Adrenal gland (tissue), 12 donors: ENCODE measurements around the gene VEPH1. TPM values are rescaled to one million over a fixed set of nuclear protein-coding genes. Genes with fewer than 3 reads are reported as not detected.

Source experiments
- DNase-seq, 7 donors: peaks; one replicate each; pipeline ENCODE4 v3.0.0-alpha.2; 2019 to 2020
- H3K27ac ChIP-seq, 5 donors: fragments of 200-600 bp; sonication (generic) in 4 of 5; 1 replicate in 3 of 5; 2 replicates in 2 of 5; pipeline versions ENCODE4 v1.5.1 to v1.8.0; 2016 to 2020; ENCODE audit warnings: mild to moderate bottlenecking in 1 of 5
- H3K27me3 ChIP-seq: fragments of 200-600 bp; 2 replicates; pipeline ENCODE4 v1.8.0; 2021
- H3K36me3 ChIP-seq, 2 donors: fragments of 200-600 bp; replicated peaks in 1 of 2; 1 replicate in 1 of 2; 2 replicates in 1 of 2; pipeline versions ENCODE4 v1.5.1 to v1.8.0; 2018 to 2022
- H3K4me1 ChIP-seq, 2 donors: fragments of 200-600 bp; replicated peaks in 1 of 2; 1 replicate in 1 of 2; 2 replicates in 1 of 2; pipeline versions ENCODE4 v1.5.1 to v1.8.0; 2018 to 2021
- H3K4me3 ChIP-seq, 4 donors: fragments of 200-600 bp; sonication (generic) in 3 of 4; one replicate each; pipeline ENCODE4 v1.5.1; 2016 to 2018
- H3K9me3 ChIP-seq, 3 donors: fragments of 200-600 bp; sonication (generic) in 1 of 3; replicated peaks in 1 of 3; 1 replicate in 2 of 3; 2 replicates in 1 of 3; pipeline versions ENCODE4 v1.5.1 to v1.8.0; 2016 to 2021
- POLR2A ChIP-seq, 2 donors: fragments of 450-650 bp; IDR thresholded peaks; one replicate each; pipeline ENCODE4 v1.6.1; 2017; ENCODE audit warnings: antibody characterized with exemption in 2 of 2, mild to moderate bottlenecking in 2 of 2, moderate library complexity in 1 of 2
- WGBS, 4 donors: extraction: QIAGEN DNeasy Blood & Tissue Kit in 2 of 4; methylation state at CpG; one replicate each; pipeline versions ENCODE4 v1.1.5 to v1.1.7; 2013 to 2017; 5-methylcytosine and 5-hydroxymethylcytosine counted together
- intact Hi-C, 2 donors: fragments of 100-400 bp; cut with DNase I; formaldehyde crosslinking; loops; one replicate each; pipeline versions ENCODE4 v1.14.1 to v1.15.0; 2022 to 2023
- polyA plus RNA-seq, 3 donors: library from polyadenylated mRNA; stranded (reverse); fragments of 200-250 nt in 2 of 3; fragments of 350-450 nt in 1 of 3; fragmentation: Illumina TruSeq in 1 of 3; extraction: RNeasy Lipid Tissue Mini Kit (QIAGEN cat#74804) in 1 of 3; gene quantifications; one replicate each; pipeline ENCODE4 v1.2.3, GENCODE V29; 2013 to 2014
- total RNA-seq, 9 donors: library from RNA; depleted of rRNA in 4 of 9; stranded (reverse); fragments of >200 nt in 4 of 9; fragments of 120-200 nt in 1 of 9; fragmentation: NEBNext Ultra II Directional in 1 of 9; extraction: Animal tissue kit (Norgen Biotek cat#: 25700) in 1 of 9; gene quantifications; one replicate each; pipeline versions ENCODE4 v1.1.0 to v1.2.4, GENCODE V29; 2013 to 2023
- TF ChIP-seq, protein P1 (sequence below), 6 experiments: fragments of 450-650 bp in 4 of 6; fragments of 200-600 bp in 2 of 6; sonication (generic) in 1 of 6; IDR thresholded peaks; 1 replicate in 5 of 6; 2 replicates in 1 of 6; pipeline versions ENCODE4 v1.5.1 to v1.8.0; 2016 to 2021; ENCODE audit warnings: antibody characterized with exemption in 6 of 6, mild to moderate bottlenecking in 2 of 6, moderate library complexity in 1 of 6
- donor health status: healthy with polysubstance abuse.
- donor health status: Bipolar disorder and iron deficiency.
- donor health status: DM: yes; HTN: yes; CAD: no.
- donor health status: DM: no; HTN: no; CAD: no.
- donor health status: DM: no; HTN: no; CAD: no.
- donor health status: DM: yes; HTN: yes; CAD: no.

The VEPH1 gene
- total and polyA plus RNA-seq, 12 donors, result 16.0 to 124 (median 55.2) TPM

DNA sequence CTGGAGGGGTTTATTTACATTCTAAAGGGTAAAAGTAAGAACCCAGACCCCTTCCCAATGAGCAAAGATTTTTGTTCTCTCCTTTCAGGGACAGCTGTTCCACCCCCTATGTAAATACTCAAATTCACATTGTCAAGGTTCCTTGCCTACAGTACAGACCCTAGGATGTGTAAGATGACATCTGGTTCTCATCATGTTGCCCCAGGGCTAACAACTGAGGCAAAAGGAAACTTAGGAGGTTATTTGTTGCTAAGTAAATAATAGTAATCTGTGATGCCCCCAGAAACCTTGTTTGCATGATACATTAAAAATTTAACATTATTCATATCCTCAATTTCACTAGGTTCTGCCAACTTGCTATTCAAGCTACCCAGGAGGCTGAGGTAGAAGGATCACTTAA is 208.3 kb downstream of the VEPH1 start:
- no peaks in the 10 kb centered on the region for H3K4me1 ChIP-seq
- H3K27ac ChIP-seq, result no peak overlapping the region
- intact Hi-C loops, result no loop called here
- TF ChIP-seq, protein P1, sequence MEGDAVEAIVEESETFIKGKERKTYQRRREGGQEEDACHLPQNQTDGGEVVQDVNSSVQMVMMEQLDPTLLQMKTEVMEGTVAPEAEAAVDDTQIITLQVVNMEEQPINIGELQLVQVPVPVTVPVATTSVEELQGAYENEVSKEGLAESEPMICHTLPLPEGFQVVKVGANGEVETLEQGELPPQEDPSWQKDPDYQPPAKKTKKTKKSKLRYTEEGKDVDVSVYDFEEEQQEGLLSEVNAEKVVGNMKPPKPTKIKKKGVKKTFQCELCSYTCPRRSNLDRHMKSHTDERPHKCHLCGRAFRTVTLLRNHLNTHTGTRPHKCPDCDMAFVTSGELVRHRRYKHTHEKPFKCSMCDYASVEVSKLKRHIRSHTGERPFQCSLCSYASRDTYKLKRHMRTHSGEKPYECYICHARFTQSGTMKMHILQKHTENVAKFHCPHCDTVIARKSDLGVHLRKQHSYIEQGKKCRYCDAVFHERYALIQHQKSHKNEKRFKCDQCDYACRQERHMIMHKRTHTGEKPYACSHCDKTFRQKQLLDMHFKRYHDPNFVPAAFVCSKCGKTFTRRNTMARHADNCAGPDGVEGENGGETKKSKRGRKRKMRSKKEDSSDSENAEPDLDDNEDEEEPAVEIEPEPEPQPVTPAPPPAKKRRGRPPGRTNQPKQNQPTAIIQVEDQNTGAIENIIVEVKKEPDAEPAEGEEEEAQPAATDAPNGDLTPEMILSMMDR (IDR thresholded peaks at IDR 0.05), result no peak
- no peak for TF ChIP-seq POLR2A (IDR thresholded peaks at IDR 0.05)
- no peak for DNase-seq
- no peaks in the 10 kb centered on the region for H3K27me3 ChIP-seq
- no peaks in the 10 kb centered on the region for H3K9me3 ChIP-seq
- H3K36me3 ChIP-seq, result no peaks in the 10 kb centered on the region
- H3K4me3 ChIP-seq, result no peak overlapping the region

DNA sequence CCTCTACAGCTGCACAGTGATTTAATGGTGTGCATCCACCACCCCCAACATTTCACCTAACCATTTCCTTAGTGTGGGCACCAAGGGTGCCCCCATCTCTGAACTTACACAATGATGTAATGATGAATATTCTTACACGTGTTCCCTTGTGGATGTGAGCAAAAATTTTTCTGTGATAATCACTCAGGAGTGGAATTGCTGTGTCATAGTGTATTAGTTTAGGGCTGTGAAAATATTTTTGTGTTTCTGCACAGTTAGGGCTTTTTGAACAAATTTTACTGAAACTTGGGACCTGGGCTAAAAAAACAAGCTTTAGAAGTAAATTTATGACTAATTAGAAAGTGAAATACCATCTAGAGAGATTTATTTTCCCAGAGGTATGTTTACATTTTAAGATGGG is 208.7 kb downstream of the VEPH1 start:
- H3K4me1 ChIP-seq, result no peaks in the 10 kb centered on the region
- DNase-seq, result no peak
- H3K9me3 ChIP-seq, result no peaks in the 10 kb centered on the region
- 53 to 73% (median 54%) methylated on average over 1 of the region's 1 CpG for WGBS, 4 donors
- no peaks in the 10 kb centered on the region for H3K36me3 ChIP-seq
- H3K27ac ChIP-seq, result no peak overlapping the region
- H3K27me3 ChIP-seq, result no peaks in the 10 kb centered on the region
- intact Hi-C loops, result no loop called here
- H3K4me3 ChIP-seq, result no peak overlapping the region
- TF ChIP-seq, protein P1 (IDR thresholded peaks at IDR 0.05), result no peak
- no peak for TF ChIP-seq POLR2A (IDR thresholded peaks at IDR 0.05)

DNA sequence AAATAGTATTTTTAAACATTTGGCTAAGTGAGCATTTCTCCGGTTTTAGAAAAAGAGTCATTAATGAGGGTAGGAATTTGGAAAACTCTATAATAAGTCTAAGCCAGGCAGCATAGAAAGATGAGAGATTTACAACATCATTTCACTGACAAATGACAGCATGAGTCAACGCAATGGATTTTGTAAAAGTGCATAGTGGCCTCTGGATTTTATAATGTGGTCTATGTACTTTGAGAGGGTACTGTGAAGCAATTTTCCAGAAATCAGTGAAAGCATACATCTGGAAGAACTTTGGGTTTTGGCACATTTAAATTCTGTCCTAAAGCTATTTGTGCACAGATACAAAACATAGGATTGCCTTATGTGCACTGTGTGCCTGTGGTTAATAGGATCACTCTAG is 212.4 kb downstream of the VEPH1 start:
- H3K27ac ChIP-seq, result no peak overlapping the region
- no peak for DNase-seq
- H3K36me3 ChIP-seq, result no peaks in the 10 kb centered on the region
- H3K9me3 ChIP-seq, result no peaks in the 10 kb centered on the region
- no peaks in the 10 kb centered on the region for H3K4me1 ChIP-seq
- TF ChIP-seq, protein P1 (IDR thresholded peaks at IDR 0.05), result no peak
- TF ChIP-seq POLR2A (IDR thresholded peaks at IDR 0.05), result no peak
- 26 to 55% (median 44%) methylated on average over 2 of the region's 2 CpGs for WGBS, 4 donors
- no peaks in the 10 kb centered on the region for H3K27me3 ChIP-seq
- intact Hi-C loops, result no loop called here
- no peak overlapping the region for H3K4me3 ChIP-seq

DNA sequence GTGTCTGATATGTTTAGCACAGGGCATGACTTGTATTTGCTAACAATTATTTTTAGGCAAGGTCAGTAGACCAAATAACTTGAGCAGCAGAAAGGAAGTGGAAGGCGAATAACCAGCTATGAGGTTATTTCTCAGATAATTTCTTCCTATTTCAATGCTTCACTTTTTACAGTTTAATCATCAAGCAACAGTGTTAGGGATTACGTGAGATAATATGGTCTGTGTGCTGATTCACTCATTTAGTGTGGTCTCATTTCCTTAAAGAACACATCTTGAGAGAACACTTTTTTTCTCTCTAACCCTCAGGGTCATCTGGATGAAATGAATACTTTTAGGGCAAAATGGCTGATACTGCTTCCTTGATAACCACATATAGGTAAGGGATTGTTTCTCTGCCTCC is 217.2 kb downstream of the VEPH1 start:
- Histone ChIP-seq H3K27ac (no peak overlapping the region), H3K27me3 (no peaks in the 10 kb centered on the region), H3K4me1 (peaks cover 7 to 16% of the 10 kb centered on the region in 2 donors), H3K9me3 (no peaks in the 10 kb centered on the region), H3K36me3 (no peaks in the 10 kb centered on the region), H3K4me3 (no peak overlapping the region)
- DNase-seq, result no peak
- intact Hi-C loops, result no loop called here
- TF ChIP-seq, protein P1 (IDR thresholded peaks at IDR 0.05), result no peak
- no peak for TF ChIP-seq POLR2A (IDR thresholded peaks at IDR 0.05)
- WGBS, 4 donors, result 64 to 77% (median 74%) methylated on average over 2 of the region's 2 CpGs
